HG03575 (cell line): Measurements from ENCODE around the gene LINC01488.

Source experiments
- ATAC-seq: cut with Tn5 transposase; IDR thresholded peaks from one replicate; pipeline ENCODE4 v1.9.1; 2021; ENCODE audit not compliant: unreplicated experiment, insufficient number of reproducible peaks, low FRiP score; ENCODE audit errors: extremely low read depth

LINC01488 gene

DNA sequence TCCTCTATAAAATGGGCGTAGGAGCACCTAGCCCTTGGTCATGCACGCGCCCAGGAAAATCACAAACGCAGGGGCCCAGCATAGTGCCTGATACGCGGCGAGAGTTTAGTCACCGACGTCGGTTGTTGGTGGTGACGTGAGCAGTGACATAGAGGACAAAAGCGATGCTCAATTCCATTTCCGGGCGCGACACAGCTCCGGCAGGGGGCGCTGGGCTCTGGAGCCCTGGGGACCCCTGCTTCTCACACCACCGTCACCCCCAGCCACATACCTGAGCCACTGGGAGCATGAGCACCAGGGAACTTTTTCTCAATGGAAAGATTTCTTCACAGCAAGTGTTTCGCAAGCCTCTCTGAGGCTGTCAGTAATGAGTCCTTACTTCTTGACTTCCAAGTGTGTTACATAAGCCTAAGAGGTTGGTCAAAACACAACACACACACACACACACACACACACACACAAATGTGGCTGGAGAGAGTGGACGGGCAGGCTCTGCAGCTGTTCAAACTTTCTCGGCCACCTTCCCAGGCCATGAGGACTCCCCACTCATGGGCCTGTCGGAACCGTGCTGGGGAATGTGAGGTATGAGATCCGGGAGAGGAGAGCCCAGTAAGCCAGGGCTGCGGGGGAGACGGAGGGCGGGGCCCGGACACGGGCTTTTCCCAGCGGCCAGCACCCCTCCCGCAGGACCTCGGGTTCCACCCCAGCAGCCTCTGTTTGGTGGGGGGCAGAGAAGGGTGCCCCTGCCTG is 36.9 kb upstream of the LINC01488 start:
- ATAC-seq: no peak

- no peak for ATAC-seq
Observed at GRCh38 chr11:69445131-69445470, 36.4 kb upstream of the LINC01488 start.

GRCh38 chr11:69446108-69446507 is 35.4 kb upstream of the LINC01488 start:
- no peak for ATAC-seq

DNA sequence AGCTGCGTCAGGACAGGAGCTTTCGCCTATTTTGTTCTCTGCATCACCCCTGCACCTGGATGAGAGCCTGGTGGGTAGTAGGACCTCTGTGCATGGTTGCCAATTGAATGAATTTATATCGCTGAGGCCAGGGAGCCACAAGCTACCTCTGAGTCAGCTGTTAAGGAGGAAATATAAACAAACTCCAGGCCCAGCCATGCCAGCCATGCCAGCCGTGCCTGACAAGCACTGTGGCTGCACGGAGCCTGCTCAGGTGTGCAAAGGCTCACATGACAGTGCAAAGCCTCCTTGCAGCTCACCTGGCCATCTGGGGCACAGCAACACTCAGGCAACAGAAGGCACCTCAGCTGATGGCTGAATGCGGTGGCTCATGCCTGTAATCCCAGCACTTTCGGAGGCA is 33.7 kb upstream of the LINC01488 start:
- ATAC-seq: no peak

DNA sequence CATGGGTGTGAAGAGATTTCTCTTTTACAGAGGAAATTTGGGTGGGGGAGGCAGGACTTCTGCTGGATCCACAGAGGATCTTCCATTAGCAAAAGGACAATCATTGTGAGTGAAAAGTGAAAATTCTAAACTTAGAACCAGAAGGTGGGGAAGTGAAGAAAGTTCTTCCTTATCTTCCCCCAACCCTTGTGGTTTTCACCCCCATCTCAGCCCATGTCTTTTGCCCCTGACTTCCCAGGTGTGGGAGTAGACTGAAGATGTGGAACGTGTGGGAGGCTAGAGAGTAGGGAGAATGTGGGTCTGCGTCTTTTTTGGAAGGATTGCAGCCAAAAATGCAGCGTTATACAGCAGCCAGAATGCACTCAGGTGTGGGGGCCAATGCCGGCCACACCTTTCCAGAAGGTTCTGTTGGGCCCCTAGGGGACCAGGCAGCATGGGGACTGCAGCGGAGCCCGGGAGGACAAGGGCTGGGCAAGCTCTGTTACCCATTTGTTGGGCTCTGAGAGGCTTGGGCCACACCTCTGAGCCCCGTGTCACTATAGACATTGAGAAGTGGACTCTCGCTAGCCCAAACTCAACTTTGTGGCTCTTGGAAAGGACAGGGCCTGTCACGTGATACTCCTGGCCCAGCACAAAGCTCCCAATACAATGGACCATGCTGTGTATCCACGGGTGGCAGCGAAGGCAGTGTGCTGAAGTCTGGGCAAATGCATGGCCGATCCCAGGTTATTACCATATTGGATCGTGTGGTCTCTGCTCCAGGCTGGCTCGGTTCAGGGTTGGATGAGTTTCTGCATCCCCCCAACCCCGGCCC is 32.8 kb upstream of the LINC01488 start:
- ATAC-seq: no peak

- ATAC-seq: no peak
Observed at GRCh38 chr11:69449320-69450063, 32.0 kb upstream of the LINC01488 start.

DNA sequence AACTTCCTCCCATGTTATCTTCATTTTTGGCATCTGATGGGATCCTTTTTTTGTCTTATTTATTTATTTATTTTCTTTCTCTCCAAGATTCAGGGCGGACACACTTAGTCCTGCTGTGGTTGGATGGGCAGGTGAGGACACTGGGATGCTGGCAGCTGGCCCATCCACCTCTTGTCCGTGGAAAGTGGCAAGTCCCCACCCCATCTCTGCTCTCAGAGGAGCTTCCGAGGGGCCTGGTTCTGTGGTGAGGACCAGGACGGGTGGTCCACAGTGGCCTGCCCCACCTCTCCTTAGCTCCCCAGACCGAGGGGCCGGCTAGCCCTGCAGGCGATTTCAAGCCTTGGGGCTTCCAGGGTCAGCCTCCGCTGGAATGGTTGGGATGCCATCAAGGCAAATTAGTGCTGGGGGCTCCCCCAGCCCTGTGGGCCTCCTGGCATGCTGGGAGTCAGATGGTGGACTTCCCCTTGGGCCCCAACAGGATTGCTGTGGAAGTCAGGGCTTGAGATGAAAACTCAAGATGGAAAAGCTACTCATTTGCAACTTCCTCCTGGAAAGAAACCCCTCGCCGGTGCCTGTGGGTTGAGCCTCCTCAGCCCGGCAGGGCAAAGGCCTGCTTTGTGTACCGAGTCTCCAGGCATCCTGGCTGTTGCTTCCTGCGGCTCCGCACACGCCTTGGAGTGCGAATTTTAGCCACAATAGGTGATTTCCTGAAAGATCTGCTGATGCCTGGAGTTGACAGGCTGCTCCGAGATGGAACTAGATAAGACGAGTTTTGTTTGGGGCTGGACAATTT is 31.2 kb upstream of the LINC01488 start:
- ATAC-seq: no peak

- no peak for ATAC-seq
Observed at GRCh38 chr11:69450857-69451220, 30.6 kb upstream of the LINC01488 start.

DNA sequence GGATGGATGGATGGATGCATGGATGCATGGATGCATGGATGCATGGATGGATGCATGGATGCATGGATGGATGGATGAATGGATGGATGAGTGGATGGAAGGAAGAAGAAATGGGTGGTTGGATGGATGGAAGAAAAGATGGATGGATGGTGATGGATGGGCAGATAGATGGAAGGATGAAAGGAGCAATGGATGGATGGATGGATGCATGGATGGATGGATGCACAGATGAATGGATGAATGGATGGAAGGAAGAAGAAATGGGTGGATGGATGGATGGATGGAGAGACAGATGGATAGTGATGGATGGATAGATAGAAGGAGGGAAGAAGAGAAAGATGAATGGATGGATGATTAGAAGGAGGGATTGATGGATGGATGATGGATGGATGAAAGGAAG is 30.2 kb upstream of the LINC01488 start:
- no peak for ATAC-seq

- no peak for ATAC-seq
Observed at GRCh38 chr11:69452206-69452987, 29.1 kb upstream of the LINC01488 start.

DNA sequence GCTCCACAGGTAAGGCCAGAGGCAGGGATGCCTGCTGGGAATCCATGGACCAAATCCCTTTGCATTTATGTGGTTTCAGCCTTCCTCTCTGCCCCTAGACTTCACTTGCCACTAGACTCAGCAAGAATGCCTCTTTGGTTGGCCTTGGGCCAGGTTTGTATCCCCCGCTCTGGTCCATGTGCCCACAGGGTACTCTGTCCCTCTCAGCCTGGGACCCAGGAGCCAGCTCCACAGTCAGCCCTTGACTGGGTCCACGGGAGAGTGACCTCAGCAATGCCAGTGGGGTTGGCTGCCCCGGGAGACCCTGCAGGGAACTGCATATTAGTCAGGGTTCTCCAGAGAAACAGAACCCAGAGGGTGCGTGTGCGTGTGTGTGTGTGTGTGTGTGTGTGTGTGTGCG is 28.3 kb upstream of the LINC01488 start:
- no peak for ATAC-seq

DNA sequence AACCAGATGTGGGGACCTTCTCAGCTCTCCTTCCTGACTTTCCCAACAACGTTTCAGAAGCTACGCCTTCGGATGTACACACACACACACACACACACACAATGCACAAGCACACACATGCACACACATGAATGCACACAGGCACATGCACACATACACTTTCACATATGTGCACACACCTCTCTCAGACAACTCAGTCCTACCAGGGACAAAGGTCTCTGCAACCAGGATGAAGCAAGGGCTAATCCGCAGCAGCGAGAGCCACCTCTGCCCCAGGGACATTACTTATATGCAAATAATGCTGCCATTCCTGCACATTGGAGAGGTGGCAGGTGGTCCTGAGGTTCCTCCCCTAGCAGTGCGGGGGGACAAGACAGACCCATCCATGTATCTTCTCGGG is 27.4 kb upstream of the LINC01488 start:
- ATAC-seq: no peak

DNA sequence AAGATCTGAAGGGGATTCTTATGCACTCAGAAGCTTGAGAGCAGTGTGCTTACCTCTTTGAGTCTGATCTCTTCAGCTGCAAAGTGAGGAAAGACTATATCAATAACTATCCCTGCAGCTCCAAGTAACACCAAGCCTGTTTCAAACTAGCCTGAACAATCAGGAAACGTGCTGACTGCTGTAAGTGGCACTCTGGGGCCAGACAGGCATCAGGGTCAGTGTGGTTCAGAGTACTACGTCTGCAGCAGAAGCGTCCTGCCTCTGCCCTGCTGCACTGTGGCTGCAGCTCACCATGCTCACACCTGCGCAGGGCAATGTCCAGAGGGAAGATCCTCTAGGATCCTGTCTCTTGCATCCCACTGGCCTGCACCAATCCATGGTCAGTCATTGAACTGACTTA is 25.5 kb upstream of the LINC01488 start:
- no peak for ATAC-seq

GRCh38 chr11:69456712-69457111 is 24.8 kb upstream of the LINC01488 start:
- no peak for ATAC-seq

DNA sequence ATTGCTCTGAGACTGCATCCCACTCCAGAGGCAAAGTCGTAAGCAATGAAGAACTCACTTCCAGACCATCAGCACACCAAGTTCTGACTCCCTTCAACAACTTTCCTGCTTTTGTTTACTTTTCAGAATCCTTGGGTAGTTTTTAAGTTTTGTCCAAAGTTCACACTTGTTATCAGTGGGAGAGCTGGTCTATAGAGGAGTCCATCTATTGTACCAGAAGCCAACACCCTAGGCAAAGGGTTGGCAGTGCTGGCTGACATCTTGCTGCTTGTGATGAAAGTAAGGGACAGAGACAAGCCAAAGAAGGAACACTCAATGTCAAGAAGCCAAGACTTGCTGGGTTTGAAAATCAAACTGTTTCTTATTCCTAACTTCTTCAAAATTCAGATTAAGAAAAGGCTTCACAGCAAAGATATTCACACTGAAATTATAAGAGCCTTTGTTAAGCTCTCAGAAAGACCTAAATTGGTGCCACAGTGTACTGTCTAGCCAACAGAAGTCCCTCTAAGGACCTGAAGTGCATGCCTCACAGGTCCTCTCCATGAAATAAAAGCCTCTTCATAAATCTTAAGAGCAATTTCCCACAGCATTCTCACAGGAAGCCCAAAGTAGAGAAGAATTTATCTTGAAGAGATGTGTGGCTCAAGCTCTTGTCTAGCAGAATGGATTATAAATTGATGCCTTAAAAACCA is 21.5 kb upstream of the LINC01488 start:
- ATAC-seq: no peak

- no peak for ATAC-seq
Observed at GRCh38 chr11:69460540-69461257, 20.8 kb upstream of the LINC01488 start.

DNA sequence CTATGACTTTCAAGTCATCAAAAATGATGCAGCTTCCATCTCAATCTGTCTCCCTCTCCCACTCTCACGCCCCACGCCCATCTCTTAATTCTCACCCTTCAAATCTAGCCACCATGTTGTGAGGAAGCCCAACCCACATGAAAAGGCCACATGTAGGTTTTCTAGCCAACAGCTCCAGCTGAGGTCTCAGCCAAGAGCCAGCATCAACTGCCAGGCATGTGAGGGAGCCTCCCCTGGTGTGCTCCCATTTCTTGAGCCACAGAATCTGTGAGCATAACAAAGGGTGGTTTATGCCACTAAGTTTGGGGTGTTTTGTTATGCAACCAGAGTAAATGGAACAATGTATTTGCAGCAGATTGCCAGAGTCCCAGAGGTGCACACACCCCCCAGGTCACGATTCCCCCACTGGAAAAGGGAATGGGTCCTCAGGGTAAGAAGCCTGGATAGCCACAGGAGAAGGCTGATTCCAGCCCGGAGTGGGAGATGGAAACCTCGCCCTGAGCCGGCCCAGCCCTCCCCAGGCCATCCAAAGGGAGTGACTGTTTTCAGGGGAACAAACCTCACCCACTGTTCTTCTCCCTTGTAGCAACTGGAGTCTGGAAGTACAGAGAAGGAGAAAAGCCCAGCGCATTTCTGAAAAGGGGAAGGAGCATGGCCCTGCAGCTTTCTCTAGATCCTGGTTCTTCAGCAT is 20.0 kb upstream of the LINC01488 start:
- no peak for ATAC-seq
